HG02588 (cell line): ENCODE data around the gene RASSF9.

Experiments
- ATAC-seq: cut with Tn5 transposase; IDR thresholded peaks from one replicate; pipeline ENCODE4 v1.9.1; 2021; ENCODE audit warnings: mild to moderate bottlenecking, moderate library complexity; ENCODE audit not compliant: unreplicated experiment

RASSF9 gene

DNA sequence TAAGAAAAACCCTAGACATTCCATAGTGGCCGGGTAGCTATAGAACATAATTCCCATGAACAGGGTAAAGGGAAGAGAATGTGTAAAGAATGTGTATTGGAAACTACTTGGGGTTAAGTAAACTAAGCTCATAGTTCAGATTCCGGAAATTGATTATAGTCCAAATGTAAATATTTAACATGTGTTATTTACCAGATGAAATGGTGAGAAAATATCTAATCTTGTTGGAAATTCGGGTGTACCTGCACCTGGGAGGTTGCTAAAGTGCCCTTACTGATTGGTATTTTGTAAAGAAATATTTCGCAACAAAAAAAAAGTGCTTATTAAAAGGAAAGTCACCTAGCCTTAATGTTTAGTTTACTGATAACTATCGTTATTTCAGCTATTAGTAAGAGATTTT lies 14.4 kb downstream of the RASSF9 start:
- no peak for ATAC-seq

DNA sequence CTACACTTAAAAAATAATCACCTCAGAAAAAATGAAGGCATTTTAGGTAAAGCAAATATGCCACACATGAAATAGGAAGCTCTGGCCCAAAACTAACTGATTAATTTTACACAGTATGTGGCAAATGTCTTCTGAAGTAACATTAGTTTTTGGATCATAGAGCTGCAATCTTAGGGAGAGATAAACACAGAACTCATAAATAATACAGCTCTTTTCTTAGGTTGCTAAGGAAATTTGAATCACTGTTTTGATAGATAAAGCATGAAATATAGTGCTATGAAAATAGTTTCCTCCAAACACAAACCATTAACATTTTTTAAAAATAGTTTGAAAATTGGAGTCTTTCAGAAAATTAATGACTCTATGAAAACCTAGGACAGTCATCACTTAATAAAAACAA lies 15.0 kb downstream of the RASSF9 start:
- no peak for ATAC-seq

DNA sequence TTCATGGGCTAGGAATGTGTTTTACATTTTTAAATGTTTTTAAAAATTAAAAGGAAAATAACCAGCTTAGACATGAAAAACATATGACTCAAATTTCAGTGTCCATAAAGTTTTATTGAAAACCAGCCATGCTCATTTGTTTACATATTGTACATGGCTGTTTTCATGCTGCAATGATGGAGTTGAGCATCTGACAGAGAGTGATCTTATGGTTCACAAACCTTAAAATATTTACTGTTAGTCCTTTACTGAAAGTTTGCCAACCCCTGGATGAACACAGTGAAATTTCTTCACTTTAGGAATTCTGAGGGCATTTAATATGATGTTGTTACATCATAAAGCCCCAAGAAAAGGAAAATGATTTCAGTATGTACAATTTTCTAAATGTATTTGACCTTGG lies 16.1 kb downstream of the RASSF9 start:
- no peak for ATAC-seq

DNA sequence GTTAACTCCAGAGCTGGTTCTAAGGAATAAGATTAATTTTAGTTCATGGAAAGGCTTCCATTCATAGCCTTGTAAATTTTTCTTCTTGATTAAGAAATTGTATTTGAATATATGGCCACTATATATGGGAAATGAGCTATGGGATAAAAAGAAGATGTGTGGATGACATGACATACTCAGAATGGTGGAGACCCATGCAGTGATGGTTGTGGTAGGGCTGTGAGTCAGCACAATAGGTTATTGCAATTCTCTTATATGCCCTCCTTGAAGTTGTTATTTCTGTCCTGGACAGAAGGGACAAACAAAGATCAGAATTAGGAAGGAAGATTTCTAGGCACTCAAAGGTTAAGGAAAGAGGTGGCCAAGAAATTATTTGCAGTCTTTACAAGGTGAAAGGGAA lies 21.5 kb downstream of the RASSF9 start:
- no peak for ATAC-seq

DNA sequence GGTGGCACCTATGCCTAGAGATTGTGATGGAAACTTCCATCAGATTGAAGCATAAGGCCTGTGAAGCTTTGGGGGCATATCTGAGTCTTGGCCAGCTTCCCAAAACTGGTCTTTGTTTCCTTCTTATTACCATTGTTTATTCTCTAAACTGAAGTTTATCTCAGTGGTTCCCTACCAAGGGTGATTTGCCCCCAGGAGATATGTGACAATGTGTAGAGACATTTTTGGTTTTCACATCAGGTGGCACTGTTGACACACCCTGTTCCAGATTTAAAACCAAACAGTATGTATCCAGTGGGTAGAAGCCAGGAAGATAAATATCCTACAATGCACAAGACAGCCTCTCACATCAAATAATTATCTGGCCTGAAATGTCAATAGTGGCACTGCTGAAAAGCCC lies 22.1 kb downstream of the RASSF9 start:
- ATAC-seq = no peak

DNA sequence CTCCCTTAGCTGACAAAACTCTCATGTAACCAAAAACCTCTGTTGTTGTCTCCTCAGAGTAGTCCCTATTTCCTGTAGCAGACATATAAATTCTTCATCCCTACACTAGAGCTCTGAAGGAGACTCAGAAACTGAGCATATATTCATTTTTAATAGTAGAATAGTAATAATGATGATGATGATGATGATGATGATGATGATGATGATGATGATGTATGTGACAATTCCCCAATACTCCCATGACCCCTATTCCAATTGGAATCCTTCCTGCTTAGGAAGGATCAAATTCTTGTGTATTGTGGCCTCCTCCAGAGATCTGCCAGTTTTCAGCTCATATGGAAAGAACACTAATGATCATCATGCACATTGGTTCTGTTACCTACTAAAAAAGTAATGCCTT lies 26.7 kb downstream of the RASSF9 start:
- no peak for ATAC-seq

DNA sequence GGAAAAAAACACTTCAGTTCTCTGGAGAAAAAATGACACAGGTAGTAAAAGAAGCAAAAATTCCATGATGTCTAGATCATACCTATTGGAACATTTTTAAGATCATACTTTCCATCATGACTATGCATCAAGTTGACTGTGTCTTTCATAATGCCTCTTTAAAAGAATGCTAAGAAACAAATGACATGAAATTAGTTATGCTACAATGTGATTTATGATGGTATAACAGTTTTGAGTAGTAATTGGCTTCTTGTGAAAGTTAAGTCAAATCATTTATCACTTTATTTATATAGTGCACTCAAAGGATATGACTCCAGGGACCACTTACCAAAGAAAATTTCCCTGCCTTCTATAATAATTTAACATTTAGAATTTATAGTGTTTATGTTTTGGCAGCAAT lies 28.5 kb downstream of the RASSF9 start:
- ATAC-seq = no peak

DNA sequence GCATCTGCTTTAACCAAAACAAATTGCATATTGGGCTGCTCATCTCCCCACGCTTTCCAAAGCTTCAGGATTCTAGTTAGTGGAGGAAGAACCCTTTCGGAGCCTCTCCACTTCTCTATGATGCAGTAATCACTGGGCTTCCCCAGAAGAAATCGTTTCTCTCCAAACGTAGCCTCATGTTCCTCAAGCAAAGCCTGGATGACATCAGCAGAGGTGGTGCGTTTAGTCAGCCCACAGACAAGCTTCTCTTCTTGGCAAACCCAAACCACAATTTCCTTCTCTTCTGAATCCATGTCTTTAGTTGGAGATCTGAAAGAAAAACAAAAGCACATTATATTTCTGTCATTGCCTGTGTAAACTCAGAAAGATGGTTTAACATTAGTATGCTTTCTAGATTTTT lies 30.6 kb downstream of the RASSF9 start:
- no peak for ATAC-seq

DNA sequence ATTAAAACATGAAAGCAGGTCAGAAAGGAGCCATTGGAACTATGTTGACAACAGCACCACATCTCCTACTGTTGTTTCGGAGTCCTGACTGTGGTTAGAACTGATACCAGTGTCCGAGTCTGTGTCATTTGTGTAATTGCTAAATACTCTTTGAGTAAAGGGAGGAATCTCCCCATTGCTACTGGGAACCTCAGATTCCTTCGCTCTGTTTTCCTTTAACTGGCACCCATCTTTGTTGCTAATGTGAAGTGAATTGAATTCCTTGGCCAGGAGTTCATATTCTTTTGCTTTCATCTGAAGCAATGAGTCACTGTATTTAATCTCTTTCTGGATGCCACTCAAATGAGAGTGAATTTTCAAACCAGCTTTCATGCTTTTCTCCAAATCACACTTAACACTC lies 31.5 kb downstream of the RASSF9 start:
- ATAC-seq = no peak

DNA sequence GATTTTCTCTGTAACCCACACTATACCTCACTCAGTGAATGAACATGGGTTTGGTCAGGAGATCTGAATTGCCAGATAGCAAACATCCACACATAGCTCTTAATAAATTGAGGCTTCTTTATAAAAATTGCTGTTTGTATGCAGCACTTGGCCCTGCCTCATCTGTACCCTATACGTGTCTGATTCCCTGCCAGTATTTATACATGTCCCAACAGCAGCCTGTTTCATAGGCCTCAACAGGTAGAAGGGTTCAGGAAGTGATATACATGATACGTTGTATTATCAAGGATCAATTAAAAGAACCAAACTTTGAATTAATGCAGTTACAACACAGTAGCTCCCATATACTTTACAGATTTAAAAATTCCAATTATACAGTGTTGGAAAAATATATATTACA lies 32.3 kb downstream of the RASSF9 start:
- no peak for ATAC-seq

DNA sequence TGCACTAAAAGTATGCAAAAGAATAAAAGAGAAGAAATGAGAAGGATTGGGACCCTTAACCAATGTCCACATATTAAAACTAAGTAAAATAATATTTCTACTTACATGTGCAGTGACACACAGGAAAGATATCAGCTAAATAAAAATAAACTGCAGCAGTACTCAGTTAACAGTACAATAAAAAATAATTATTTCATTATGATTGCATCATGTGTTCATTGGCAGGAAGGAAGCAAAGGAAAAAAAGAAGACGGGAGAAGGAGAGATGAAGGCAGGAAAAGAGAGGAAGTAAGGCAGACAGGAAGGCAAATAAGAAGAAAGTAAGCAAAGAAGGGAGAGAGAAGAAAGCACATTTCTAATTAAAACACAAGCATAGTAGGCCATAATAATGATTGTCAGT lies 33.0 kb downstream of the RASSF9 start:
- no peak for ATAC-seq

DNA sequence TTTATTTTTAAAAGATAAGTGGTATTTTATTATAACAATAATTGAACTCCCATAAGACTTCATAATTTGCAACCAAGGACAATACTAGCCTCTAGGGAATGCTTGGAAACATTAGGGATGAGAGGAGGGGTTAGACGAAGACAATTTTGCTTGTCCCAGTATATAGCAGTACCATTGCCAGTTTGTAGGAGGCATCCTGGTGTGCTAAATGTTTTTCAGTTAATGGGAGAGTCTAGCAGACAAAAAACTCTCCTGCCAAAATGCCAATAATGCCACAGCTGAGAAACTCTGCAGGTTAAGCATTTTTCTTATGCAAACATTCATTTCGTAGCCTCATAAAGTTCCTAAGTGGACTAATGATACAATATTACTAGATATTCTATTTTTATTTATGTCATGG lies 38.1 kb downstream of the RASSF9 start:
- ATAC-seq = no peak

DNA sequence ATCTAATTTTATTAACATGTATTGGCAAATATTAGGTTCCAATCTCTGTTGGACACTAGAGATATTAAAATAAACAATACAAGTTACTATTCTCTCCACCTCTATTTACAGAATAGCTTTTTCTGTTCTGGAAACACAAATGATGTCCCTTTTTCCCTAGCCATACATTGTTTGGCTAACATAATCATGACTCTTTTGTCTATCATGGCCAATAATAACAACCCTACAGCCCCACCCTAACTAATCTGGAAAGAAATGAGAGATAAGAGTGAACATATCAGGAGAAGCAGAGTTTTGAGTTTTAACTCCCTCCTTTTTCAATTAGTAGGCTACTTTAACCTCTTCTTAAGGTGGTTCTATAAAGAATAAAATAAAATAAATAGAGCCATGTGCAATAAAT lies 40.2 kb downstream of the RASSF9 start:
- no peak for ATAC-seq

DNA sequence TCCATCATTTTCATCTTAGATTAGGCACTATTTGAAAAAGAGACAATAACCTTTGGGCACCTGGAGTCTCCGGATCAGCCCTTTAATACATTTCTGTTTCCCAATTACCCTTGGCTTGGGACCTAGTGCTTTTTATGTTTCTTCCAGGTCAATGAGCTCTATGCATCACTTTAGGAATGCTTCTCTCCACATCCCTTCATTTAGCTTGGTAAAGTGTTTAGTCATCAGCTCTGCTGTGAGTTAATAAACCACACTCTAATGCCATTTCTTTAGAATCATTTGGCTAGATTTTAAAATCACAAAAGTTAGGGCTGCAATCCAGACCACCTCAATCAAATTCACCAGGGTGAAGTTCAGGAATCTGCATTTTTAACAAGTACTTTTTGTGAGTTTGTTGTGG lies 41.7 kb downstream of the RASSF9 start:
- no peak for ATAC-seq

DNA sequence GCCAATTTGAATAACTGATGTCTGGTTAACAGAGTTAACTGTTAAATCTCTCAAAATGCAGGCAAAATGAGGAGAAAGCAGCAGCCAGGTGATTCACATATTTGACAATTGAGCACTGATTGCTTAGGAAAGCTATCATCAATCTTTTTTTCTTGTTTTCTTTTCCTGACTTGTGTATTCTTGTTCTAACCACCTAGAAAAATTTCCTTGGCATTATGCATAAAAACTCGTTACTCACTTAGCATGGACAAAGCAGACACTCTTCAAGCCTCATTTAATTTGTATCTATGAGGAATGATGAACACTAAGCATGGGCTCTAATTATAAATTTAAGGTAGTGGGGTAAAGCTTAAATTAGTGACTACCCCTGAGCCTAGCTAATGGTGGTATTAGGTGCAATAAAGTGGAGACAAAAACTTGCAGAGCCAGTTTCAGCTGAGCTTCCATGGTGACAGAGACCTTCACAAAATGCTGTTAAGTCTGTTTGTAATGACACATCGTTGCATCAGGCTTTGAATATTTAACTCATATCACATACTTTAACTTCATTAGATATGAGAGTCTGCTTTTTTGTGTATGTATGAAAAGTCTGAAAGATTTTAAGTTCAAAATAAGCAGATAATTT lies 52.0 kb downstream of the RASSF9 start:
- no peak for ATAC-seq

DNA sequence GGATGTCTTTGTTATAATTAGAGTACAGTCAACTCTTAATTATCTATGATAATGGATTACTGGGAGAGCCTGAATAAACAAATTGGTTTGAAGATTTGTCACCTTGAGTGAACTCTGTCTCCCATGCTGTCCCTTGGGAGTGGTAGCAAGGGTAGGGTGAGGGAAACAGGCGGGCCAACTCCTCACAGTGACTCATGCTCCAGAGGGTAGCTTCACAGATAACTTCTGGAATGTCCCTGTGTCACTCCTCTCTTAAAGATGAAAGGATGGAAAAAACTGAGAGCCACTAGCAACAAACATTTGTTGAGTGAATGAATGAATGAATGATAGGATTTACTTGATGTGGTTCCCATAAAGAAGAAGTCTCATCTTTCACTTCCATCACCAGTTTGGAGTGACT lies 53.5 kb downstream of the RASSF9 start:
- ATAC-seq = no peak

DNA sequence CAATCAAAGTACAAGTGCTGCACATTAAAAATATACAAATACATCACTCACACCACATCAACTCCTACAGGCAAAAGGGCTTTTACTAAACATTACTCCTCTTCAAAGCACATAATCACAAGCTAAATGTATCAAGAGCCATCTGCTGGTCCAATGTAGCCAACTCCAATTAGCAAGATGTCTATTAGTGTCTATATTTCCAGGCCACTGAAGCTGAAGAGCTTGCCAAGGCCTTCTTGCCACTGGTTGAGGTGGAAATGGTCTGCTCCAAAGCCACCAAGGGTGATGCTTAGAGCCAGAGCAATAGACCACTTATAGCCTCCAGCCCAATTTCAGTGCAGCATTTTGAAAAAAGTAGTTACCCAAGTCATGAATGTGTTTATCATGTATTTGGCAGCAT lies 54.4 kb downstream of the RASSF9 start:
- no peak for ATAC-seq

DNA sequence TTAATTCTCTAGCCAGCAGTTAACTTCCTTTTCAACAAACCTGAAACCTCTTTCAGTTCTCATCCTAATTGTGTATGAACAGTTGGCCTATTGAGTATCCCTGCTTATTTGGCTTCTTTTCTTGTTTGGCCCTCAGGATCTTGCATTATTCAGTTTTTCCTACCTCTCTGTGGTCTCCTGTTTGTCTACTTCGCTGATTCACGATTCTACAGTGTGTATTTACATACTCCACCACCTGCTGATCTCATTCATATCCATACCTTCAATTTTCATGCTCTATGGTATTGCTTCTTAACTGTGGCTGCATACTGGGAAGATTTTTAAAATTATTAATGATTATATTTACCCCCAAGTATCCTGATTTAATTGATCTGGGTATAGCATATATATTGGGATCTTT lies 56.4 kb downstream of the RASSF9 start:
- no peak for ATAC-seq

DNA sequence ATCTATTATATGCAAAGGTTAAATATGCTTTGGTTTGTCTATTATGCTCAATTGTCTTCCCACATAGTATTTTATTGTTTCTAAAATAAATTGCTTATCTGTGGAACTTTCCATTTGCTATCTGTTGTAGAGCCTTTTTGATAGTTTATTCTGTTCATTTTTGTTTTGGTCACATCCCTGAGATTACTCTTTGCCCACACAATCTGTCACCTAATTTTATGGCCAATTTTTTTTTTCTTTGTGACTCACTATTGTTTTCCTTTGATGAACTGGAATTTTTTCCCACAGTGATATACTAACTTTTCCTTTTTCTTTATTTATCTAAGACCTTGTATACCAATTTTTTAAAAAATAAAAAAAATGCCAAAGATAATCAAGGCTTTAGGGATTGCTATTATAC lies 61.1 kb downstream of the RASSF9 start:
- no peak for ATAC-seq

DNA sequence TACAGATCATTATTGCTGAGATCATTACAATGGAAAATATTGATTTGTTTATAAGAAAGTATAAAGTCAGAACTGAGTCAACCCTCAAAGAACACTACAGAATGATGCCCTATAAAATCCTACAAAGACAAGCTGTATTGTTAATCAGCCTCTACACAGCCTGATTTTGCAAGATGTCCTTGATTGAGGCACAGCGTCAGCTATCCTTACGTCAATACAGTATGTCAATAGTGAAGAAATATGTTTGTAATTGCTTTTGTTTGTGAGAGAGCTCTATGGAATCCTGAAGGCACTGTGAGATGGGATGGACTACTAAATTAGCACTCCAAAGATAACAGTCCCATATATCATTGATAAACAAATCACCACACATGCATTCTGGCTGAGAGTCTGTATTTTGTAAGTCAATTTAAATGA lies 70.7 kb downstream of the RASSF9 start:
- ATAC-seq = no peak

DNA sequence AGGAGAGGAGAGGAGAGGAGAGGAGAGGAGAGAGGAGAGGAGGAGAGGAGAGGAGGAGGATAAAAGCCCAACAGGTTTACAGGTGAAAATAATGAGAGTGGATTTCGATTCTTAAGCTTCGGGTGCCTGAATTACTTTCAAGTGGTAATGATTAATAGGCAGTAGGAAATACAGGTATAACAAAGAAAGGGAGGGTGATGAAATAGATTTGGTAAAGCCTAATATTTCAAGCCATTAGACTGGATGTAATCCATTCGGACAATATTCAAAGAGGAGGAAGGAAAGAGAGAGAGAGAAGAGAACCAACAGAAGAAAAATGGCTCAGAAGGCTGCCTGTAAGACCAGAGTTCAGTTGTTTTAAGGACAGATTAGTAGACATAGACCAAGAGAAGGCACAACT lies 76.6 kb downstream of the RASSF9 start:
- no peak for ATAC-seq

DNA sequence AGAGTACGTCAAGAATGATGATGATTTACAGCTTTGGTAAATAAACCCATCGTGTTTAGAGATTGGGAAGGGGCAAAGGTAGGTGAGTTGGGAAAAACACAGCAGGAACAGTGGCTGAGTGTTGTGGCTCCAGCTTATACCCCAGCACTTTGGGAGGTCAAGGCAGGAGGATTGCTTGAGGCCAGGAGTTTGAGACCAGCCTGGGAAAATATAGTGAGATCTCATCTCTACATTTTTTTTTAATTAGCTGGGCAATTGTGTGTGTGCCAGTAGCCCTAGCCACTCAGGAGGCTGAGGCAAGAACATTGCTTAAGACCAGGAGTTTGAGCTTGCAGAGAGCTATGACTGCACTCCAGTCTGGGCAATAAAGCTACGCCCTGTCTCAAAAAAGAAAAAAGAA lies 77.1 kb downstream of the RASSF9 start:
- ATAC-seq = no peak

DNA sequence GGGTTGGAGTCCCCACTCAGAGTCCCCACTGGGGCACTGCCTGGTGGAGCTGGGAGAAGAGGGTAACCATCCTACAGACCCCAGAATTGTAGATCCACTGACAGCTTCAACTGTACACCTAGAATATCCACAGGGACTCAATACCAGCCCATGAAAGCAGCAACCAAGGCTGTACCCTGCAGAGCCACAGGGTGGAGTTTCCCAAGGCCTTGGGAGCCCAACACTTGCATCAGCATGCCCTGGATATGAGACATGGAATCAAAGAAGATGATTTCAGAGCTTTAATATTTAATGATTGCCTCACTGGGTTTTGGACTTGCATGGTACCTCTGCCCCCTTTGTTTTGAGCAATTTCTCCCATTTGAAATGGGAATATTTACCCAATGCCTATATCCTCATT lies 80.4 kb downstream of the RASSF9 start:
- no peak for ATAC-seq
